Amygdala (tissue), 56 donors: ENCODE data around the gene FHOD1.

Experiments used
- DNase-seq, 56 donors: peaks; one replicate each; lab custom pipeline; 2025; lab: John Stamatoyannopoulos, UW

FHOD1 gene

GRCh38 chr16:67236563-67237395 lies 10.5 kb downstream of the FHOD1 start:
- DNase-seq: peak in 19 of 56 donors; percentile 17 to 73 (median 43)

DNA sequence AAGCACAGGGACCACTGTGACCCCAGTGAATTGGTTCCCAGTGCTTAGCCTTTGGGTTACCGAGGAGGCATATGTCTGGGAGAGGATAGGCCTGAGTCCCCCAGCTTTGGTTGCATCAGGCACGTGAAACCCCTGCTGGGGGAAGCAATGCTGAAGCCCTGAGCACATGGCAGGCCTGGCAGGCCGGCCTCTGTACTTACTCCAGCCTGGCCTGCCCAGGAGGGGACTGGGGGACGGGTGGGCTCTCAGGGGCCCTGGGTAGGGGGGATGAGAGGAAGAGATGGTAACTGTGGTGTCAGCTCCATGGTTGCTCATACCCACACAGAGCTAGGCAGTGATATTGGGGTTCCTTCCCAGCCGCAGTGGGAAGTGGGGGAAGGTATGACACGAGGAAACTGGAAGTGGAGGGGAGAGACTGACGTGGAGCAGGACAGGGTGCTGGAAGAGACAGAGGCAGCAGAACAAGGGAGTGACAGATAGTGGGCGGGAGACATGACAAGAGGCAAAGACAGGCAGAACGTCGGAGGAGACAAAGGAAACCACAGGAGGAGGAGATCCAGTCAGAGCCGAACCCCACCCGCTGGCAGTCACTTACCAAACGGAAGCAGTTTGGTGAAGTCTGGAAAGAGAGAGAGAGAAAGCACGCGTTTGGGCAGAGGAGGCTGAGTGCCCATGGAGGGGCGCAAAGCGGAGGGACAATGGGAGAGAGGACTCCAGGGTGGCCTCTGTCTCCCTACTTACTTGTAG lies 11.3 kb downstream of the FHOD1 start:
- DNase-seq: peak in 6 of 56 donors; percentile 14 to 63 (median 28)

DNA sequence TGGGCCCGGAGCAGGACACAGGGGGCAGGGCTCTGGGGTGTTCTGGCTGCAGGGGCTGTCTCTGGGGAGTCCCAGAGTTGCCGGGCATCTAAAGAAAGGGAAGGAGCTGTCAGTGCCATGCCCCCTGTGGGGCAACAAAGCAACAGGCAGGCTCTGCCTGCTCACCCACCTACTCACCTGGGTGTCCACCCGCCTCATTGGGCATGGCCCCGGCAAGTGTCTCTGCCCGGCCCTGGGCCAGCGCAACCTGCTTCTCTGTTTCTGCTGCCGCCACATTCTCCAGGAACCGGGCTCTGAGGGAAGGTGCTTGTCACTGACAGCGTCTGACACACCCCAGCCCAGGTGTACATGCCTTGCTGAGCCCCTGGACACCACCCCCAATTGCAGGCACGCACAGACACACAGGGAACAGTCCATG lies 13.1 kb downstream of the FHOD1 start:
- DNase-seq: no peak

GRCh38 chr16:67233596-67233995 lies 13.7 kb downstream of the FHOD1 start:
- DNase-seq: no peak

- no peak for DNase-seq
Observed at GRCh38 chr16:67230809-67231660, 16.2 kb downstream of the FHOD1 start.

GRCh38 chr16:67229906-67230808 lies 17.1 kb downstream of the FHOD1 start:
- DNase-seq: no peak

- no peak for DNase-seq
Observed at GRCh38 chr16:67228905-67229304, 18.4 kb downstream of the FHOD1 start.

DNA sequence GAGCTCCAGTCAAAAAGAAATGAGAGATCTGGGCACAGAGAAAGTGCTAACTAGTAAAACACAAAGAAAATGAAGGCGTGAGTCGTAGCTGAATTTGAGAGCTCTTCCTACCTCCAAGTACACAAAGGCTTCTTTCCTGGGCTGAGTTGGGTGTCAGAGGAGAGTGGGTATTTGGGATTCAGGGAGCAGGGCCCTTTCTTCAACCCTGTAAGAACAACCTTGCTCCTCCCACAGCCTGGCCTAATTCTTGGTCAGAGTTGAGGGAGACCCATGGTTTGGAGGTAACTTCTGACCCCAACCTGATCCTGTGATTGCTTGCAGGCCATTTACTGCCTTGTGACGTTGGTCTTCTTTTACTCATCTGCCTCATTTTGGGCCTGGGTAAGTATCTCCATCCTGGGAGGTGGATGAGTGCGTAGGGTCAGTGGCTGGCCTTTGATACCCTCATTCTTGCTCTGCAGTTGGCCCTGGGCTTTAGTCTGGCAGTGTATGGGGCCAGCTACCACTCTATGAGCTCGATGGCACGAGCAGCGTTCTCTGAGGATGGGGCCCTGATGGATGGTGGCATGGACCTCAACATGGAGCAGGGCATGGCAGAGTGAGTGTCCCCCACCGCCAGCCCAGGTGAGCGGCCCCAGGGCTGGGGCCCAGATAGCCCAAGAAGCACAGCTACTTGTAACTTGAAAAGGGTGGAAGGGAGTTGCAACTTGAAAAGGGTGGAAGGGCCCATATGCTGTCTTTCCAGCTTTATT lies 19.1 kb downstream of the FHOD1 start:
- no peak for DNase-seq

DNA sequence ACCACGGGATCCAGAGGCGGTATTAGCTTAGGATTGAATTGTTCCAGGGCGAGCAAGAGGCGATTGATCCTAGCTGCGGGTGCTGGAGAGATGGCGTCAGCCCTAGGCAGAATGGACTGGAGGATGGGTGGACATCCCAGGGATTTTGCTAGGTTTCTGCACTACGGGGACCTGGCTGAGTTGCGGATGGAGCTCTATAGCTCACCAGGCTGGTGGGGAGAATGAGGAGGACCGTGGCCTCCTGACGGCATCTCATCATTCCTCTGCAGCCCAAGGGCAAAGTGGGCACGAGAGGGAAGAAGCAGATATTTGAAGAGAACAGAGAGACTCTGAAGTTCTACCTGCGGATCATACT lies 19.7 kb downstream of the FHOD1 start:
- no peak for DNase-seq

GRCh38 chr16:67226804-67227566 lies 20.3 kb downstream of the FHOD1 start, which contains the start of gene TMEM208:
Gene TMEM208 (plus strand): TSS chr16:67227130. CDS start chr16:67227219, 89 bp downstream.
- DNase-seq: peak; percentile 76 to 98 (median 92)

DNA sequence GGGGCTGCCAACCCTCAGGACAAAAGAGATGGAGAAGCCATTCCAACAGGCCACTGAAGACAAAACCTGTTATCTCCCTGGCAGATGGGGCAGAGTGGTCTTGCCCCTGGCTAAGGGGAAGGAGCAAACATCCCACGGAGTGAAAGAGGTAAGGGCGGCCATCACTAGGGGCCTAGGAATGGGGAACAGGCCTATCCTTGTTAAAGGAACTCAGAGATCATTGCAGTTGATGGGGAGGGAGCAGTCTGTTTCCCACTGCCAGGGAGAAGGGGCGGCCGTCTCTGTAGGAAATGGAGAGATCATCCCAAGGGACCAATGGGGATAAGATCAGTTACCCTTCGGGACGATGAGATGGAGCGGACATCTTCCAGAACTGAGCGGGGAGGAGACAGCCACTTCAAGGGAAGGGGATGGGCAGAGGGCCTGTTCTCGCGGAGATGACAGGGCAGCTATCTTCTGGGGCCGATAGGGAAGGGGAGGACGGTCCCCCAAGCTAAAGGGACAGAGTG lies 20.9 kb downstream of the FHOD1 start:
- DNase-seq: no peak

- DNase-seq: no peak
Observed at GRCh38 chr16:67223992-67224391, 23.3 kb downstream of the FHOD1 start.

GRCh38 chr16:67216612-67217490 lies 30.4 kb downstream of the FHOD1 start:
- peak in 8 of 56 donors; percentile 3 to 46 (median 16) for DNase-seq

GRCh38 chr16:67215706-67216105 lies 31.6 kb downstream of the FHOD1 start:
- DNase-seq: no peak

DNA sequence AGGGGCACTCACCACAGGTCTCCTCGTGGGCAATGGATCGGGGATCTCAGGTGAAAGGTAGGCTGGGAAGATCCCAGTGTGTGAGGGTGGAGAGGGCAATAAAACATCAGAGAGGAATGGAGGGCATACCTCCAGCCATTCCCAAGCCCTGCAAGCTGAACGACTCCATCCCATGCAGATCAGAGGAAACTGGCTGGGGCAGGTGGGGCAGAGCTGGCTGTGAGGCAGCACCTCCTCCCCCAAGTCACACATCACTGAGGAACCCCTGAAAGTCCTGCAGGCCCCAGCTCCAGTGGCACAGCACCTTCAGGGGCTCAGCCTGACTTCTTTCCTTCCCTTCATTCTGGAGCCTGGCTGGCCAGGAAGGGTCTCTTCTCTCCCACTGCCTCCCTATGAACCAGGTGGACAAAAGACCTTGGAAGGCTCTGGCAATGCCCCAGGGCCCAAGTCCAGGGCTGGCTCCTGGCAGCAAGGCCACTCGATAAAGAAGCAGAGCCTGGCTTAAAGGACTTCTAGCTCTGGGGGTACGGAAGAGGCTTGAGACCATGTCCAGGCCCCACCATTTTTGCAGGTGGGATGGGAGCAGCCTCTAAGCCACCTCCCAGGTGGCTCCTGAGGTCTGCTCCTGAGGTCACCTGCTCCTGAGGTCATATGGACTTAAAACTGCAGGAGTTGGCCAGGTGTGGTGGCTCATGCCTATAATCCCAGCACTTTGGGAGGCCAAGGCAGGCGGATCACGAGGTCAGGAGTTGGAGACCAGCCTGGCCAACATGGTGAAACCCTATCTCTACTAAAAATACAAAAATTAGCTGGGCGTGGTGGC lies 33.9 kb downstream of the FHOD1 start:
- DNase-seq: no peak

DNA sequence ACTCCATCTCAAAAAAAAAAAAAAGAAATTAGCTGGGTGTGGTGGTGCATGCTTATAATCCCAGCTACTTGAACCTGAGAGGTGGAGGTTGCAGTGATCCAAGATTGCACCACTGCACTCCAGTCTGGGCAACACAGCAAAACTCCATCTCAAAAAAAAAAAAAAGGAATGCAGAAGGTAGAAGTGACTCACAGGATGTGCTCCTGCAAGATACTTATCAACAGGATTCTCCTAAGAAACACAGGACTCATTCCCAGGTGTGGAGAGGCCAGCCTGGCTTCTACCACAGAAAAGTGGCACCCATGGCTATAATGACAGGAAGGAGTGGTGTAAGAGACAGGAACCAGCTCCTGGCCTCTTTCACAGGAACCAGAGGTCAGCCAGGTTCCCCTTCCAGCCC lies 34.5 kb downstream of the FHOD1 start:
- DNase-seq: no peak
